Measurements from ENCODE around the gene TRIL. TPM values are rescaled to one million over a fixed set of nuclear protein-coding genes. Genes with fewer than 3 reads are reported as not detected.

TRIL gene
- total and polyA plus RNA-seq, 2 experiments from 2014 or later = 0.95 to 4.5 TPM

DNA sequence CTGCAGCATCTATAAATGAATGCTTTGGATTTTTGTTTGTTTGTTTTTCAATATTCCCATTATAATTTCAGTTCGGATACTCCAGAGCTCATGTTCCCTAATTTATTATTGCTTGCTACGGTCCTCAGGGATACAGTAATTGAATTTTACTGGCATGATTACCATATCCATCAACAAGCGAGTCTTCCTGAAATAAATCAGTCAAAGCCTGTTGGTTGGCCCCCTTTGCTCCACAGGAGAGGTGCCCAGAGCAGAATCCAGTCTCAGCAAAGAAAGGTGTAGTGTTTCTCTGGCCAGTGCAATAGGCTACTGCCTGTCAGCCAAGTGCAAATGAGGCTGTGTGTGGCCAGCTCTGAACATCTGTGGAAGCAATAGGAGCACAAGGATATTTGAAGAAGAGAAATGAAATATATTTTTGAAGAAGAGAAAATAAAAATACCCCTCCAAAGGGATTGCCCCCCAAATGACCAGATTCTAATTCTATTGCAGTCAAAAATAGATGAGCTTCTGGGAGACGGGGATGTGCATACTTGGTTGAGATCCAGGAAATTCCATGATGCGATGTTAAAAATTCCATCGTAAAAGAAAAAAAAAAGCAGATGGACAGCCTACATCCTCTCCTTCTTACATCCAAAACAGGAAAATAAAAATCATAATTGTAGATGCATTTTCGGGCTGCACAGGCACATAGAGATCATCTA lies 18.1 kb downstream of the TRIL start:
- H3K9me3 Mint-ChIP-seq = no peaks in the 10 kb centered on the region; the same call in 2 of the 3 replicates
- no peaks in the 10 kb centered on the region for H3K27me3 ChIP-seq (ENCODE audit: insufficient read depth)
- peaks cover 1% of the 10 kb centered on the region for H3K27me3 Mint-ChIP-seq (ENCODE audit: insufficient read depth, low read depth, poor library complexity)
- H3K36me3 Mint-ChIP-seq (ENCODE audit: low read depth) = no peaks in the 10 kb centered on the region
- no peak overlapping the region for H3K4me3 Mint-ChIP-seq
- no peaks in the 10 kb centered on the region for H4K20me1 ChIP-seq (replicated peaks; ENCODE audit: insufficient read depth)
- H3K79me2 ChIP-seq (replicated peaks; ENCODE audit: insufficient read depth) = no peaks in the 10 kb centered on the region
- H3K4me1 Mint-ChIP-seq = peaks cover 12% of the 10 kb centered on the region; the same call in 2 of the 3 replicates
- no peak overlapping the region for H3K4me3 ChIP-seq
- H3K36me3 ChIP-seq (ENCODE audit: insufficient read depth) = no peaks in the 10 kb centered on the region
- TF ChIP-seq EZH2 (IDR thresholded peaks at IDR 0.05; ENCODE audit: low read depth, unreplicated experiment) = no peak
- TF ChIP-seq, protein P1, sequence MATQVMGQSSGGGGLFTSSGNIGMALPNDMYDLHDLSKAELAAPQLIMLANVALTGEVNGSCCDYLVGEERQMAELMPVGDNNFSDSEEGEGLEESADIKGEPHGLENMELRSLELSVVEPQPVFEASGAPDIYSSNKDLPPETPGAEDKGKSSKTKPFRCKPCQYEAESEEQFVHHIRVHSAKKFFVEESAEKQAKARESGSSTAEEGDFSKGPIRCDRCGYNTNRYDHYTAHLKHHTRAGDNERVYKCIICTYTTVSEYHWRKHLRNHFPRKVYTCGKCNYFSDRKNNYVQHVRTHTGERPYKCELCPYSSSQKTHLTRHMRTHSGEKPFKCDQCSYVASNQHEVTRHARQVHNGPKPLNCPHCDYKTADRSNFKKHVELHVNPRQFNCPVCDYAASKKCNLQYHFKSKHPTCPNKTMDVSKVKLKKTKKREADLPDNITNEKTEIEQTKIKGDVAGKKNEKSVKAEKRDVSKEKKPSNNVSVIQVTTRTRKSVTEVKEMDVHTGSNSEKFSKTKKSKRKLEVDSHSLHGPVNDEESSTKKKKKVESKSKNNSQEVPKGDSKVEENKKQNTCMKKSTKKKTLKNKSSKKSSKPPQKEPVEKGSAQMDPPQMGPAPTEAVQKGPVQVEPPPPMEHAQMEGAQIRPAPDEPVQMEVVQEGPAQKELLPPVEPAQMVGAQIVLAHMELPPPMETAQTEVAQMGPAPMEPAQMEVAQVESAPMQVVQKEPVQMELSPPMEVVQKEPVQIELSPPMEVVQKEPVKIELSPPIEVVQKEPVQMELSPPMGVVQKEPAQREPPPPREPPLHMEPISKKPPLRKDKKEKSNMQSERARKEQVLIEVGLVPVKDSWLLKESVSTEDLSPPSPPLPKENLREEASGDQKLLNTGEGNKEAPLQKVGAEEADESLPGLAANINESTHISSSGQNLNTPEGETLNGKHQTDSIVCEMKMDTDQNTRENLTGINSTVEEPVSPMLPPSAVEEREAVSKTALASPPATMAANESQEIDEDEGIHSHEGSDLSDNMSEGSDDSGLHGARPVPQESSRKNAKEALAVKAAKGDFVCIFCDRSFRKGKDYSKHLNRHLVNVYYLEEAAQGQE (IDR thresholded peaks at IDR 0.05; ENCODE audit: unreplicated experiment) = no peak
- TF ChIP-seq EZH2phosphoT487 (IDR thresholded peaks at IDR 0.05; ENCODE audit: unreplicated experiment) = no peak
- no peak for TF ChIP-seq ZNF462 (CRISPR knock-in tag; IDR thresholded peaks at IDR 0.05)
- TF ChIP-seq ZNF331 (CRISPR knock-in tag; IDR thresholded peaks at IDR 0.05; ENCODE audit: low read depth) = no peak
- H3K9me2 ChIP-seq (ENCODE audit: insufficient read depth) = 0 out of 2 replicates have a peak, but pooled peaks cover 3% of the 10 kb centered on the region
- ATAC-seq (peak; percentile 69), DNase-seq (ENCODE audit: low spot score) (no peak)
- H3K27ac Mint-ChIP-seq = no peak overlapping the region
- H3K4me2 ChIP-seq = no peak overlapping the region
- no peak overlapping the region for H2AFZ ChIP-seq
- H3K4me1 ChIP-seq (ENCODE audit: insufficient read depth) = no peaks in the 10 kb centered on the region; the same call in 1 of the 2 replicates
- no peak overlapping the region for H3K27ac ChIP-seq (ENCODE audit: low read depth)
- no peaks in the 10 kb centered on the region for H3F3A ChIP-seq (replicated peaks; ENCODE audit: low read depth)

All from GM23338 (cell line).